GM12864 (cell line): ENCODE results near the gene MBNL2.

Experiments
- DNase-seq: peaks from one replicate; pipeline ENCODE4 v3.0.0-alpha.2; 2011; ENCODE audit warnings: low read depth
- H3K4me3 ChIP-seq: 2 replicates; pipeline ENCODE4 v1.5.1; 2011; ENCODE audit warnings: mild to moderate bottlenecking, low read depth, low read length, control low read depth
- TF ChIP-seq, protein P1 (sequence below): IDR thresholded peaks from 2 replicates; pipeline ENCODE4 v1.5.1; 2011; ENCODE audit warnings: low read depth, mild to moderate bottlenecking, moderate library complexity, low read length, control low read depth, inconsistent platforms; ENCODE audit errors: missing control alignments

The MBNL2 gene

DNA sequence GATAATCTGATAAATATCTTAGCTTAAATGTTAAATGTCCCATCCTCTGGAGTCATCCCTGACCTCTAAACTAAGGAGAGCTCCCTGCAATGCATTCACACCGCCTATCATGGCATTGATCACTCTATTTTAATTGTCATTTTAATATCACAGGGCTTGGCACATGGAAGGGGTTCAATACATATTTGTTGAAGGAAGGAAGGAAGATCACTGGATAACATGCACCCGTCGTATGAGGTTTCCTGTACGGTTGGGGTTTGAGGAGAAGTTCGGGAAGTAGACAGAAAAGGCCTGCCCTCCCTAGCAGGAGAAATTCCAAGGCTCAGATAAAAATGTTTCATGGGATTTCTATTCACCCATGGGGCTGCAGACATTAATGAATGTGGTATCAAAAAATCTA, 102.0 kb downstream of the MBNL2 start:
- DNase-seq, result no peak
- no peak overlapping the region for H3K4me3 ChIP-seq
- TF ChIP-seq, protein P1, sequence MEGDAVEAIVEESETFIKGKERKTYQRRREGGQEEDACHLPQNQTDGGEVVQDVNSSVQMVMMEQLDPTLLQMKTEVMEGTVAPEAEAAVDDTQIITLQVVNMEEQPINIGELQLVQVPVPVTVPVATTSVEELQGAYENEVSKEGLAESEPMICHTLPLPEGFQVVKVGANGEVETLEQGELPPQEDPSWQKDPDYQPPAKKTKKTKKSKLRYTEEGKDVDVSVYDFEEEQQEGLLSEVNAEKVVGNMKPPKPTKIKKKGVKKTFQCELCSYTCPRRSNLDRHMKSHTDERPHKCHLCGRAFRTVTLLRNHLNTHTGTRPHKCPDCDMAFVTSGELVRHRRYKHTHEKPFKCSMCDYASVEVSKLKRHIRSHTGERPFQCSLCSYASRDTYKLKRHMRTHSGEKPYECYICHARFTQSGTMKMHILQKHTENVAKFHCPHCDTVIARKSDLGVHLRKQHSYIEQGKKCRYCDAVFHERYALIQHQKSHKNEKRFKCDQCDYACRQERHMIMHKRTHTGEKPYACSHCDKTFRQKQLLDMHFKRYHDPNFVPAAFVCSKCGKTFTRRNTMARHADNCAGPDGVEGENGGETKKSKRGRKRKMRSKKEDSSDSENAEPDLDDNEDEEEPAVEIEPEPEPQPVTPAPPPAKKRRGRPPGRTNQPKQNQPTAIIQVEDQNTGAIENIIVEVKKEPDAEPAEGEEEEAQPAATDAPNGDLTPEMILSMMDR, result no peak

- DNase-seq, result no peak
- TF ChIP-seq, protein P1, result no peak
- no peak overlapping the region for H3K4me3 ChIP-seq
These were observed 103.6 kb downstream of the MBNL2 start for GRCh38 chr13:97325738-97326137.

DNA sequence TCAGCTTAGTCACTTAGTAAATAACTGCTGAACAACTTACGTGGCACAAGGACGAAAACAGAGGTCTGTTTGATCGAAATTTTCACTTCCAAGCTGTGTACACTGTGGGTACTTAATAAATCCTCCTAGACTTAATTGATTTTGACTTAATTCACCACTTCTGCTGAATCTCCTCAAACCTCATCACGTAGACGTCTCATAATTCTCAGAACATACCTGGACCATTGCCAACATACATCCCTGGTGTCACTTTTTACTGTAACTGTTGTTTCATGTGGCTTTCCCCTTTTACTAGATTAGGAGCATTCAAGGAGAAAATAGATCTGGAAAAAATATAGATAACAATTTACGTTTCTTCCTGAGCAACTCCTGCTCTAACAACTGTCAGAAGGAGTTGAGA, 105.0 kb downstream of the MBNL2 start:
- TF ChIP-seq, protein P1, result no peak
- no peak overlapping the region for H3K4me3 ChIP-seq
- DNase-seq, result no peak

DNA sequence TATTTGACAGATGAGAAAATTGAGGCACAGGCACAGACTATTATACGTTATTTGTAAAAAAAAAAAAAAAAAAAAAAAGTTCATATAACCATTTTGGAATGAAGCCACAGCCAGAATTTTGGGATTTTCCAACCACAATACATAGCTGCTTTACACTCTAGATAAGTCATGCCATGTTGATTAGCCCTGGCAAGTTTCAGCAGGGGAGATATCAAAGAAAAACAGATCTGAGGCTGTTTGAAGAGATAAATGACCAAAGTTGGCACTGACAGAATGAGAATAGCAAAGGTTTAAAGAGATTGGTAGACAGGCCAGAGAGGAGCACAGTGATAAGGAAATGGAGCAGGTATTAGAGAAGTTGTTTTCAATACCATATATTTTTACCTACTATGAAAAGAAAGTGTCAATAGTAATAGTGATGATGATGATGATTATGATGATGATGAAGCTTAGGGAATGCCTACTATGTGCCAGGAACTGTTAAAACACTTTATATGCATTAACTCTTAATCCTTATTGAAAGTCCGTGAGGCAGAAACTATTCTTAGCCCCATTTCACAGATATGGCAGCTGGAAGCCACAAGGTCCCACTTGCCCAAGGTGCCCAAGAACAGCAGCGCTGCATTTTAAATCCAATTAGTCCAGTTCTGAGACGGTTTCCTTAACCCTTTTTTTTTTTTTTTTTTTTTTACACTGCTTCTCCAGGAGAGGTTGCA, 105.5 kb downstream of the MBNL2 start:
- no peak for DNase-seq
- no peak overlapping the region for H3K4me3 ChIP-seq
- TF ChIP-seq, protein P1, result no peak

DNA sequence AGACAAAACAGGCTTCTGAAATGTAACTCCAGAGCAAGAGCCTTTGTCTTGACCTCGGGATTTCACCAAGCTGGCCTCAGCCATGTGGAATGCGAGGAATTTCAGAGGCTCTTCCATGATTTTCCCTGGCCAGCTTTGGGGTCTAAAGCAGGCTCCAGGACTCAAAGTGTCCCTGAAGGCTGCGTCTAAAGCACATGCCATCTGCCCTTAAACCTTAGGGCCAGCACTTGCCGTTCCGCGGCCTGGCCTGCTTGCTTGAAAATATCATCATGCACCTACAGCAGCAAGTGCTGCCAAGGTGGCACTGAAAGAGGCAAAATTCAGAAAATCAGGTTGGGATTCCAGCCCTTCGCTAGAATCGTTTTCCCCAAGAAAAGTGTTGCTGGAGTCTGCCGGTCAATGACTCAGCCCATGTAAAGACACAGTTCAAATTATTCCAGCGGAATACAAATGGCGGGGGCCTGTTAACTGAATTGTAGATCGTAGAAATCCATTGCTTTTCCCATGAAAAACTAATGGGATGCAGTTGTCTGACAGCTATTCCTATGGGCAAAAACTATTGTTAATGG, 106.2 kb downstream of the MBNL2 start:
- H3K4me3 ChIP-seq, result no peak overlapping the region
- DNase-seq, result no peak
- TF ChIP-seq, protein P1, result no peak

GRCh38 chr13:97329331-97329730, 107.2 kb downstream of the MBNL2 start:
- no peak overlapping the region for H3K4me3 ChIP-seq
- TF ChIP-seq, protein P1, result no peak
- no peak for DNase-seq

DNA sequence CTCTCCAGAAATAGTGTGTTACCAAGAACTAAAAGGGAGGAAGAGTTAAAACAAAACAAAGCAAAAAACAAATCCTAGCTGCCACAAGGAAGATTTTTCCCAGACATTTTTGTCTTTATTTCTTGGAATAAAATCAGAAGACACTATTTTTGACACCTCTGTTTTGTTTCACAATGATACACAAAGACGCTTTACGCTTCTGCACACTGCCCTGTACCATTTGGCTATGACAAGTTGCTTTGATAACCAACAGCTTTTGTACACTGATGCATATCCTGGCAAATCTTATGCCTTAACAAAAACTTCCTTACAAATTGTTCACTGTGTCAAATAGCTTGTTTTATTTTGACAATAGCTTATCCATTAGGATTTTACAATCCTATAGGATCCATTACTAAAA, 108.3 kb downstream of the MBNL2 start:
- H3K4me3 ChIP-seq, result no peak overlapping the region
- no peak for DNase-seq
- TF ChIP-seq, protein P1, result no peak
